ENCODE data around the gene WDR86.

The WDR86 gene, protein sequence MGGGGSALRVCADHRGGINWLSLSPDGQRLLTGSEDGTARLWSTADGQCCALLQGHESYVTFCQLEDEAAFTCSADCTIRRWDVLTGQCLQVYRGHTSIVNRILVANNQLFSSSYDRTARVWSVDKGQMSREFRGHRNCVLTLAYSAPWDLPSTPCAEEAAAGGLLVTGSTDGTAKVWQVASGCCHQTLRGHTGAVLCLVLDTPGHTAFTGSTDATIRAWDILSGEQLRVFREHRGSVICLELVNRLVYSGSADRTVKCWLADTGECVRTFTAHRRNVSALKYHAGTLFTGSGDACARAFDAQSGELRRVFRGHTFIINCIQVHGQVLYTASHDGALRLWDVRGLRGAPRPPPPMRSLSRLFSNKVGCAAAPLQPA

DNA sequence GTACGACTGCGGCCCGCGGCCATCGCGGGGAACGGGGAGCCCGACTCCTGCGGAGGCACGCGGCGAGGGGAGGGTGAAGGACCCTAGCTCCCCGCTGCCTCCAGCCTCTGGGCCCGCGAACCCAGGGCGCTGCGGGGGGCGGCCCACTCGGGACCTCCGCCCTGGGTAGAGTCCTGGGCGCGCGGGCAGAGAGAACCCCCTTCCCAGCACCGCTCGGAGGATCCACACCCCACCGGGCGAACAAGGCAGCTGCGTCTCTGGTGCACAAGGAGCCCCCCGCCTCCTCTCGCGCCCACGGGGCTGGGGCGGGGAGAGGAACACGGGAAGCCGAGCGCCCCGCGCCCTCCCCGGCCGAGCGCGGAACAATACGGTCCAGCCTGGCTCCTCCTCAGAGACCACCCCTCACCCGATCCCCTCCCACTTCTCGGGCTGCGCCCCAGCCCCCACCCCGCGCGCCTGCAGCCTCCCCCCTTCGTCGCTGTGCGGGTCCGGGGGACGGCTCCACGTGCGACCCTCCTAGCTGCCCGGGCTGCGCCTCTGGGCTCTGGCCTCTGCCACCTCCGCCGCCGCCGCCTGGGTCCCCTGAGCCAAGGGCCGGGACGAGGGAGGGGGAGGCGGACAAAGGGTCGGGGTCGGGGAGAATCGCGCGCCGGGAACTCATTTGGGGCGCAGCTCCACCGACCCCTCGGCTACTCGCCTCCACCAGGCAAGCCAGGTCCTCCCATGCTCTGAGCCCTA lies at the start of gene WDR86:
TSS of gene WDR86 (minus strand) at position 372 of the 738 bp plus-strand sequence. CDS start 449 bp downstream, outside the sequence.
- no peak for DNase-seq (ENCODE audit: low read depth, low spot score)

DNA sequence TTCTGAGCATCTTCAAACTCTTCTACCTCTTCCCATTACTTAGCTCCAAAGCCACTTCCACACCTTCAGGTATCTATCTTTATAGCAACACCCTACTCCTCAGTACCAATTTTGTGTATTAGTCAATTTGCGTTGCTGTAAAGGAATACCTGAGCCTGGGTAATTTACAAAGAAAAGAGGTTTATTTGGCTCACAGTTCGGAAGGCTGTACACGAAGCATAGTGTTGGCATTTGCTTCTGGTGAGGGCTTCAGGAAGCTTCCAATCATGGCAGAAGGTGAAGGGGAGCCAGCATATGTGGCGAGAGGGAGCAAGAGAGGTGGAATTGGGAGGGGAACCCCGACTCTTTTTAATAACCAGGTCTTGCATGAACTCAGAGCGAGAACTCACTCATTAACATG lies 47.7 kb upstream of the WDR86 start:
- no peak for DNase-seq (ENCODE audit: low read depth, low spot score)

DNA sequence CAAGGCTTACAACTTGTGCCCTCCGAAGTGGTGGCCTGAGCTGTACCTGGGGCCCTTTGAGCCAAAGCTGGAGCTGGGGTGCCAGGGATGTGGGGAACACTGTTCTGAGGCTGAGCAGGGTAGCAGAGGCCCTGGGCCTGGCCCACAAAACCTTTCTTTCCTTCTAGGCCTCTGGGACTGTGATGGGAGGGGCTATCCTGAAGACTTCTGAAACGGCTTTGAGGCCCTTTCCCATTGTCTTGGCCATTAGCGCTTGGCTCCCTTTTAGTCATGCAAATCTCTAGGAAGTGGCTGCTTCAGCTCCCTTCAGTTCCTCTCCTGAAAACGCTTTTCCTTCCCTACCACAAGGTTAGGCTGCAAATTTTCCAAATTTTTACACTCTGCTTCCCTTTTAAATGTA lies 46.9 kb upstream of the WDR86 start:
- DNase-seq (ENCODE audit: low read depth, low spot score): peak; percentile 83

DNA sequence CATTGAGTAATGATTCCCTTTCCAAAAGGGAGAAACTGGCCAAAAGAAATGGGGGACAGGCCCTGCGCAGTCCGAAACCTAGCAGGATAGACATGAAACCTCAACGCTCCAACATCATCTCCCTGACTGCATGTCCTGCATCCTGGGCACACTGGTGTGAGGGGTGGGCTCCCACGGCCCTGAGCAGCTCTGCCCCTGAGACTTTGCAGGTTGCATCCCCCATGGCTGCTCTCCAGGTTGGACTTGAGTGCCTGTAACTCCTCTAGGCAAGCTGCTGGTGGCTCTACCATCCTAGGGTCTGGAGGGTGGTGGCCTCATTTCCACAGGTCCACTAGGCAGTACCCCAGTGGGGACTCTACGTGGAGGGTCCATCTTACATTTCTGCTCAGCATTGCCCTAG lies 46.4 kb upstream of the WDR86 start:
- no peak for DNase-seq (ENCODE audit: low read depth, low spot score)

DNA sequence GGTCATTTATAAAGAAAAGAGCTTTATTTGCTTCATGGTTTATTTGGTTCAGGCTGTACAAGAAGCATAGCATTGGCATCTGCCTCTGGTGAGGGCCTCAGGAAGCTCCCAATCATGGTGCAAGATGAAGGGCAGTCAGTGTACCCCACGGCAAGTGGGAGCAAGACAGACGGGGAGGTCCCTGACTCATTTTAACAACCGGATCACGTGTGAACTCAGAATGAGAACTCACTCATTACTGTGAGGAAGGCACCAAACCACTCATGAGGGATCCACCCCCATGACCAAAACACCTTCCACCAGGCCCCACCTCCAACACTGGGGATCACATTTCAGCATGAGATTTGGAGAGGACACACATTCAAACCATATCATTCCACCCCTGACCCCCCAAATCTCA lies 45.9 kb upstream of the WDR86 start:
- DNase-seq (ENCODE audit: low read depth, low spot score): no peak

DNA sequence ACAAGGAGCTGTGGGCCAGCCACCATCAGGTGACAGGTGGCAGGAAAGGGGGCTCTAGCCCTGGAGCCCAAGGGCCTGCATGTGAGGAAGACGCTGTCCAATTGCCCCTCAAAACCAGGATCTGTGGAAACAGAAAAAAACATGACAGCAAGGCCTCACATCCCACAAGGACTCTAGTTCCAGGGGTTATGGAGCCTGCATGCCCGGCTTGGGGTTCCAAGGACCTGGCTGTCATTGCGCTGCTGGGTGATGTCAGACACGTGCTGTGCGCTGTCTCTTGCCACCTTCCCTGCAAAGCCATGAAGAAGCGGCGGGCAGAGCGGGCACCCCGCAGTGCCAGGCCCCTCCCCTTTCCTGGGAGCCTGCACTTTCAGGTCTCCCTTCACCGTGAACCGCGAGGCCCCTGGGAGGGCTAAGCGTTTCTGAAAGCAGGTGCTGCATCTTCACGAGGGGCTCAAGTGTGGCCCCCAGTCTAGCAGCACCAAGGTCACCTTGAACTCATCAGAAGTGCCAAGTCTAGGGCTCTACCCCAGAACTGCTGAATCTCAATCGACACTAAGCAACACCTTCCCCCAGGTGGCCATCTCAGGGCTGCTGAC lies 45.2 kb upstream of the WDR86 start:
- no peak for DNase-seq (ENCODE audit: low read depth, low spot score)

DNA sequence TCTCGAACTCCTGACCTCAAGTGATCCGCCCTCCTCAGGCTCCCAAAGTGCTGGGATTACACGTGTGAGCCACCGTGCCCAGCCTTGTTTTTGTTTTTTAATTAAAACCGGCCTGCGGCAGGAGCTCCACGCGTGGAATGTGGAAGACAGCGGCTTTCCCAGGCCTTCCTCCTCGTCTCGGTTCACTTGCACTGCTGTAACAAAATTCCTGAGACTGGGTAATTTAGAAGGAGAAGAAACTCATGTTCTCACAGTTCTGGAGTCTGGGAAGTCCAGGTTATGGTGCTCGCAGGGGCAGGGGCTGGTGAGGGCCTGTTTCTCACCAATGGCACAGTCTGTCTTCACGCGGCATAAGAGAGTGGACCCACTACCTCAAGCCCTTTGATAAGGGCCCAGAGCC lies 44.5 kb upstream of the WDR86 start:
- peak; percentile 77 for DNase-seq (ENCODE audit: low read depth, low spot score)

DNA sequence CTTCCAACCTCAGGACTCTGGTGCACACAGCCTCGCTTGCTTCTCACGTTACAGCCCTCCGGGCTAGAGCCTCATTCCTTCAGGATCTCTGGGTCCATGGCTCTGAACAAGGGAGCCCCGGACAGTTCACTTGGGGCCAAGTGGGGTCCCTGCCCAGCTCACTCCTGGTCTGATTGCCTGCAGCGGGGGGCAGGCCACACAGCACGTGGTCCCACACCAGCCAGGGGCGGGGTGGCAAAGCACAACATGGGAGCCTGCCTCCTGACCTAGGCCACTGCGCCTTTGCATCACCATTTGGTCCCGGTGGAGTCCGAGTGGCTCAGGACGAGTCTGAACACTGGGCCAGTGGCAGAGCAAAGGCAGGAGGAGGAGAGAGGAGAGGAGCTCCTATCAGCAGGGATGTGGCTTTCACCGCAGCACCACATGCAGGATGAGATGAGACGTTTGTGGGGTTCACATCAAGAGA lies 43.5 kb upstream of the WDR86 start:
- DNase-seq (ENCODE audit: low read depth, low spot score): peak; percentile 71

DNA sequence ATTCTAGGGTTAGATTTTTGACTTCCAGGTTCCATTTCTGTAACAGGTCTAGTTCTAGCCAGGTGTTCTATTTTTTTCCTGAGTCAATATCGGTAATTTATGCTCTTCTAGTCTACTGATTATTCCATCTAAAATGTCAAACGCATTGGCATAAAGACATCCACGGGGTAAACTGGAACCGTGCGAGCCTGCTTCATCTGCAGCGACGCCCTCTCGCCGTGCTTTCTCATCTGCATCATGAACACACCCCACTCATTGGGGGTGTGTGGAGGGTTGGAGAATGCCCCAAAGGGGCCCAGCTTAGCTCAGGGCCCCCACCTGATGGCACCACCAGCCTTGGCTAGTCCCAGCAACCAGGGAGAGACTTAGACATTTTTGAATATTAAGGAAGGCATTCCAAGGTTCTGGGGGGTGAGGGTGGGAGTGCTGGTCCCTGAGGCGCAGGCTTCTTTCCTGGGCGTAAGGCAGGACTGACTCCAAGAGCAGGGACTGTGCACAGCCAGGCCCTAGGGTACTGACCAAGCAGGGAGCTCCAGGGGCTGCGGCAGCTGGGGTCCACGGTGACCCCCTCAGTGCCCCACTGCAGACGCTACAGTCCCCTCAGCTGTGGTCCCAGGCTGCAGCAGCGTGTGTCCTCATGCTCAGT lies 43.0 kb upstream of the WDR86 start:
- DNase-seq (ENCODE audit: low read depth, low spot score): no peak

DNA sequence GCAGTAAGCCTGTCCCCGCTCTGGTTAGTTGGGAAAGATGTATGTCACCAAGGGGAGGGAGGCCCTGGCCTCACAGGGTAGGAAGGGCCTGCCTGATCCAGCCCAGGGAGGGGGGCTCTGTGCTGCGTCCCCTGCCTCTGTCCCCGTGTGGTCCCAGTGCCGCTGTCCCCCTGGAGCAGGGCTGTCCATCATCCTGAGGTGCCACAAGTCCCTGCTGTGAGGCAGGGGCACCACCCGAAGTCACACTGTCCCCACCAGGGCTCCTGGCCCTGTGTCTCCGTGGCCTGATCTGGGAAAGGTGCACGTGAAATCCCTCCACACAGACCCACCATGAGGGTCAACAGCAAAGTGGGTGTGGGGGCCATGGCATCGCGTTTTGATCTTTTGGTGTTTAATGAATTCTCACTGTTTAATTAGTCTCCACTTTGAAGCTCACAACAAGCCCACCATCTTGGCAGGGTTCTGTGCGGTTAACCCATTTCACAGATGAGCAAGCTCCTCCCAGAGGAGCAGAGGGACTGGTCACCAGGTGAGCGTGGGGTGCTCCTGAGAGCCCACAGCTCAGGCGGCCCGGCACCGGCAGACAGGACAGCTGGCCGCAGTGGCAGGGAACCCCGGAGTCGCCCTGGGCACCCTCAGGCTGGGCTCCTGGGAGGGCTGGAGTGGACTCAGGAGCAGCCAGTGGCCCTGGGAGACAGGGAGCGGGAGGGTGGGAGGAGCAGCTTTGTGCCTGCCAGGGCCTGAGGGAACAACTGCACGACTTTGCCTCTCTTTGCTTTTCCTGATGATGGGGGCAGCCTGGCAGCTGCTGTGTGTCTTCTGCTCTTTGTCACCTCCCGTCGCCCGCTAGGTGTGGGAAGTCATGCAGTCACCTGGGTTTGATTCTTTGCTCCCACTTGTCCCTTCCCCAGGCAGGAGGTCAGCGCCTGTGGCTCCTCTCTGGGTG lies 42.1 kb upstream of the WDR86 start:
- peak; percentile 55 for DNase-seq (ENCODE audit: low read depth, low spot score)

DNA sequence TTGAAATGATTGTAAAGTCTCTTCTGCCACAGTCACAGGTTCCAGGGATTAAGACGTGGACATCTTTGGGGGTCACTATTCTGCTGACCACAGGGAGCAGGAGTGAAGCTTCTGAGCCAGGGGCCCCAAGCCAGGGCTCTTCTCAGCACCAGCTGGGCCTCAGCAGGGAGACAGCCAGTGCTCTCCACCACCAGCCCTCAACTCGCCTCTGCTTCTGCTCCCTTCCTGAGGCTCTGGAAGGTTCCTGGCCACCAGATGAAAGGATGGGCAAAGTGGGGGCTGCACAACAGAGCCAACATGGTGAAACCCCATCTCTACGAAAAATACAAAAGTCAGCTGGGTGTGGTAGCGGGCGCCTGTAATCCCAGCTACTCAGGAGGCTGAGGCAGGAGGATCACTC lies 41.3 kb upstream of the WDR86 start:
- no peak for DNase-seq (ENCODE audit: low read depth, low spot score)

DNA sequence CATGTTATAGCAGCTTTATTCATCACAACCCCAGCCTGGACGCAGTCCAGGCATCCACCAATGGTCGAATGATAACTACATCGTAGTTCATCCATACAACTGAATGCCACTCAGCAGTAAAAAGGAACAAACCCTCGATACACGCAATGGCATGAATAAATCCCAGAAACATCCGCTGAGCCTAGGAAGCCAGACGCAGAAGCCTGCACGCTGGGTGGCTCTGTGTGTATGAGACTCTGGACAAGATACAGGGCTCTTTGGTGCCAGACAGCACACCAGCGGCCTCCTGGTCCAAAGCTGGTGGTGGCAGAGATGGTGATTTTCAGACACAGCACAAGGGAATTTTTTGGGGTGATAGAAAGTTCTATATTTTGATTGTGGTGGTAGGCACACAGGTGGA lies 40.2 kb upstream of the WDR86 start:
- no peak for DNase-seq (ENCODE audit: low read depth, low spot score)

DNA sequence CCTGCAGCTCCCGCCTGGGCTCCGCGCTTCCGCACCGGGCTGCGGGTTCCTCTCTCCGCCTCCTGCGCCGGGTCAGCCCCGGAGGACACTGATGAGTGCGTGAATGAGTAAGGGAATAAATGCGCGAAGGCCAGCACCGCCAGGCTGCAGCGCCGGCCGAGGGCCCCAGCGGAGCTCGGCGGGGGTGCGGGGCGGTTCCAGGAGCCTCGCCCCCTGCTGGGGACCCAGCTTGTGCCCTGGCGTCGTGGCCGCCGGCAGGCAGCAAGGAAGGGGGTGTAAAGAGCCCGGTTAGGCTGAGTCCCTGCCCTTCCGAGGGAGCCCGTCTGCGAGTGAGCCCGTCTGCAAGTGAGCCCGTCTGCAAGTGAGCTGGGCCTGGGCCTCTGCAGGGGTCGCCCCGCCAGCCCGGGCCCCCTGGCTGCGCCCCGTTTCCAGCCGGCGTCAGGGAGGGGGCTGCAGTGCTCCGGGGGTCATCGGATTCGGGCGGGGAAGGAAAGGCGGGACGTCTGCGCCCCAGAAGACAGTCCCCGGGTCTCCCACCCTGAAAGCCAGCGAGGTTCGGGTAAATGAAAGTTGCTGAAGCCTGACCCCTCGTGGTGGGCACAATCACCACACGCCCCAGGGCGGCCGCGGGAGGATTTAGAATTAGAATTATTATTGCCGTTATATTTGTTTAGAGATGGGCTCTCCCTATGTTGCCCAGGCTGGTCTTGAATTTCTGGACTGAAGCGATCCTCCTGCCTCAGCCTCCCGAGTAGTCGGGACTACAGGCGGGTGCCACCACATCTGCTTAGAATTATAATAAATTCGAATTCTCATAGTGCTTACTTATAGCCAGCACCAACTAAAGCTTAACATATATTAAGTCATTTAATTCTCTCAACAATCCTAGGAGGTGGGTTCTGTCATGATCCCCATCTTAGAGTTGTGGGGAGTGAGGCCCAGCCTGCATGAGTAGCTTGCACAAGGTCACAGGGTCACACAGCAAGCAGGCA lies 38.7 kb upstream of the WDR86 start:
- DNase-seq (ENCODE audit: low read depth, low spot score): peak; percentile 81

DNA sequence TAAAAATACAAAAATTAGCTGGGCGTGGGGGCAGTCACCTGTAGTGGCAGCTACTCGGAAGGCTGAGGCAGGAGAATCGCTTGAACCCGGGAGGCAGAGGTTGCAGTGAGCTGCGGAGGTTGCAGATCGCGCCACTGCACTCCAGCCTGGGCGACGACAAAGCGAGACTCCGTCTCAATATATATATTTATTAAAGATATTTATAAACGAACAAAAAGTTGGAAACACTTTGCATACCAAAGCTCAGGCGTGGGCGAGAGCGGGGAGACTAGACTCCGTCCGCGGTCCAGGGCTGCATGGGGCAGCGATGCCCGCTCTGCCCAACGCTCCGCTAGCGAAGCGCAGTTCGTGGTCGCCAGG lies 38.0 kb upstream of the WDR86 start:
- no peak for DNase-seq (ENCODE audit: low read depth, low spot score)

DNA sequence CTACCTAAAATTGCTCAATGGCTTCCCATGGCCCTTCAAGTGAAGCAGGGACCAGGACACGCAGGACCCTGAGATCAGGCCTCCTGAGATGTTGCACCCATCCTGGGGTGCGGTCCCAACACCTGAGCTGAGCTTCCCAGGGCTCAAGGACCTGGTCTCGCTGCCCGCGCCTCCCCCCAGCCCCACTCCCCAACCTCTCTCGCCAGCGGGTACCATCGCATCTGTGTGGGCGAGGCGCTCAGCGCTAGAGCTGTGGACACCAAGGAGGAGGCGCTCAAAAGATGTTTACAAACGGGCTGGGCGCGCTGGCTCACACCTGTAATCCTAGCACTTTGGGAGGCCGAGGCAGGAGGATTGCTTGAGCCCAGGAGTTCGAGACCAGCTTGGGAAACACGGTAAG lies 37.5 kb upstream of the WDR86 start:
- no peak for DNase-seq (ENCODE audit: low read depth, low spot score)

DNA sequence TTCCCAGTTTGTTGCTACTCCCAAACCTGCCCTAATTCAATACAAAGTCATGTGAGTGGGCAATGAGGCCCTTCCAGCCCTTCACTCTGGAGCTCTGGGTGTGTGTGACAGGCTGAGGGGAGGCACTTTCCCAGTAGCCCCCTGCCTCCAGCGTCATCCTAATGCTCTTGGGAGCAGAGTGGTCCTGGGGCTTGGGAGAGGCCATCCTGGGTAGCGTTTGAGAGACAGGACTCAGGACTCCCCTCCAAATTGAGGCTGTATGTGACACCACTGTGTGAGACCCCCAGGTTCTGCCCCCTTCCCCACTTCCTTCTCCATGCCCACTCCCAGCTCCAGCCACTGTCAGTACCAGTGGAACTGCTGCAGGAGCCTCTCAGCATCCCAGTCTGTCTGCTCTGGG lies 36.6 kb upstream of the WDR86 start:
- DNase-seq (ENCODE audit: low read depth, low spot score): no peak

DNA sequence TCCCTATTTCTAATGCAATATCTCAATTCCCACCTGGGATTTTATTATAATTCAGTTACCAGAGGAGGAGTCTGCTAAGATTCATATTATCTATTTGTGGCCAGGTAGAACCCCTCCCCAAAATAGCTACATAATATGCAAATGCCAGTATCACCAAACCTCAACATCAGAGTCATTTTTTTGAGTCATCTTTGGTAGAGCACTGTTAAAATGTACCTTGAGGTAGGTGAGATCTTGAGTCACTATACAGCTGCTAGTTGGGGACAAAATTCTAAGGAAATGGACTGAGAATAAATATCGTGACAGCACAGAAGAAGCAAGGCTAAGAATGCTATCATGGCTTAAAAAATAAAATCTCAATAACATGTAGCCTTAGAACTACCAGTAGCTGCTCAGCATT lies 34.8 kb upstream of the WDR86 start:
- no peak for DNase-seq (ENCODE audit: low read depth, low spot score)

DNA sequence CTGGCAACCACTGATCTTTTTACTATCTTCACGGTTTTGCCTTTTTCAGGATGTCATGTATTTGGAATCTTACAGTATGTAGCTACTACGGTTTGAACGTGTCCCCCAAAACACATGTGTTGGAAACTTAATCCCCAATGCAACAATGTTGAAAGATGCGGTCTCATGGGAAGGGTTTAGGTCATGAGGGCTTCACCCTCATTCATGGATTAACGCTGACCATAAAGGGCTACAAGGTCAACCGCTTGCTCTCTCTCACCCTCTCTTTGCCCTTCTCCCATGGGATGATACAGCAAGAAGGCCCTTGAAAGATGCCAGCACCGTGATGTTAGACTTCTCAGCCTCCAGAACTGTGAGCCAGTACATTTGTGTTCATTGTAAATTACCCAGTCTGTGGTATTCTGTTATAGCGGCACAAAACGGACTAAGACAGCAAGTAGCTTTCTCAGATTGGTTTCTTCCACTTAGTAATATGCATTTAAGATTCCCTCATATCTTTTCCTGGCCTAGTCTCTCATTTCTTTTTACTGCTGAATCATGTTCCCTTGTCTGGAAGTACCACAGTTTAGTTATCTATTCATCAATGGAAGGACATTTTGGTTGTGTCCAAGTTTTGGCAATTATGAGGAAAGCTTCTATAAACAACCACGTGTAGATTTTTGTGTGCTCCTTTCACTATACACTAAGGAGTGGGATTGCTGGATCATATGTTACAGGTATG lies 33.1 kb upstream of the WDR86 start:
- DNase-seq (ENCODE audit: low read depth, low spot score): no peak

DNA sequence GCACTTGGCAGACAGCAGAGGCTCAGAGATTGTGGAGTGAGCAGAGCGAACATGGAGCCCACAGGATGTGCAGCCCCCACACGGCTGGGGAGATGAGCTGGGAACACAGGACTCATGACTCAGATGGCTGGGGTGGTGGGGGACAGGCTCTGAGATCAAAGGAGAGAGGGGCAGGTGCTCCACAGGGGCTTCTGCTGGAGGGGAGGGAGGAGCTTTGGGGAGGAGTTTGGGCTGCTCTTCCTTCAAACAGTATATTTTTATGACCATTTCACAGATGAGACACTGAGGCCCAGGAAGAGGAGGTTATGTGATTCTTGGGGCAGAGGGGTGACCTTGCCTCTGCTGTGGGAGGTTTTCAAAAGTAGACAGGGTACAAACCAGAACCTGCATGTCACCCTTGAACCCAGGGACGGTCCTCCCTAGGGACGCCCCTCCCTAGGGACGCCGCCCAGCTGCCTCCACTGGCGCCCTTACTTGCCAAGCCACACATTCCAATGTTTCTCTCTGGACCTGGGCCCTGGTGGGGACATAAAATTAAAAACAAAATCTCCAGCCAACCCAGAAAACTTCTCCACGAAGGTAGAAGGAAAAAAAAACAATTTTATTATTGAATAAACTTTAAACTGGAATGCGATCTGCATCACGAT lies 31.1 kb upstream of the WDR86 start:
- DNase-seq (ENCODE audit: low read depth, low spot score): no peak

Measured in ELF-1 (cell line).